ENCODE measurements around the gene IGF1R.
A peak's percentile ranks its signal among the peaks of the same experiment; 100 is the strongest.
"Not testable (repeated sequence)": the region's sequence is repeated elsewhere in the genome, so short reads cannot be mapped to it uniquely, and the experiment has no call there.

The IGF1R gene

DNA sequence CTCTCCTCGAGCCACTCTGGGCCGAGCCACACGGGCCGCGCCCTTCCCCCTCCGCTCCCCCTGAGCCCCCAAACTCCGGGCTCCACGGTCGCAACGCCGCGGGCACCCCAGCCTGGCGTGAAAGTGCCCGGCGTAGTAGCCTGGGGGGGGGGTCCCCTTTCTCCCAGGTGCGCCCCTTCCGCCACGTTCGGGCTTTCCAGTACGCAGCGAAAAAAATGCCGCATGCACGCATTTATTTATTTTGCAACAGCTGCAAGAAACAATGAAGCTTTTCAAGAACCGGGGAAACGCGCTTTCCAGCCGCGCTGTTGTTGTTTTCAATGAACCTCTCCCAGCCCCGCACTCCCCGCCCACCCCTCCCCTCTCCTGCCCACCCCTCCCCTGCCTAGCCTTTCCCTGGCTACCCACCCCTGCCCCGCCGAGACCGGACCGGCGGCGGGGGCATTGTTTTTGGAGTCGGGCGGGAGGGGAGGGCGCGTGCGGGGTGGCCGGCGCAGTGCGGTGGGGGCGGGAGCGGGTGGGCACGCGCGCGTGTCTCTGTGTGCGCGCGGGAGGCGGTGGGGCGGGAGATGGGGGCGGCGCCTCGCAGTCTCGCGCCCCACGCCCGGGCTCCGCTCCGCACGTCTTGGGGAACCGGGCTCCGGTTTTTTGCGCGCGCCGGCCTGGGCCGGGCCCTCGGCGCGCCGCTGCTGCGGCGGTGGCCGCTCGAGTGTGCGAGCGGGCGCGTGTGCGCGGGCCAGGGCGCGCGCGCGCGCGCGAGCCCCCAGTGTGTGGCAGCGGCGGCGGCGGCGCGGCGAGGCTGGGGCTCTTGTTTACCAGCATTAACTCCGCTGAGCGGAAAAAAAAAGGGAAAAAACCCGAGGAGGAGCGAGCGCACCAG is at the start of gene IGF1R:
IGF1R (plus strand) TSS at position 766 of the 880 bp plus-strand sequence. CDS start 1,043 bp downstream, outside the sequence.
- DNase-seq (ENCODE audit: low read depth) = peak; percentile 84

DNA sequence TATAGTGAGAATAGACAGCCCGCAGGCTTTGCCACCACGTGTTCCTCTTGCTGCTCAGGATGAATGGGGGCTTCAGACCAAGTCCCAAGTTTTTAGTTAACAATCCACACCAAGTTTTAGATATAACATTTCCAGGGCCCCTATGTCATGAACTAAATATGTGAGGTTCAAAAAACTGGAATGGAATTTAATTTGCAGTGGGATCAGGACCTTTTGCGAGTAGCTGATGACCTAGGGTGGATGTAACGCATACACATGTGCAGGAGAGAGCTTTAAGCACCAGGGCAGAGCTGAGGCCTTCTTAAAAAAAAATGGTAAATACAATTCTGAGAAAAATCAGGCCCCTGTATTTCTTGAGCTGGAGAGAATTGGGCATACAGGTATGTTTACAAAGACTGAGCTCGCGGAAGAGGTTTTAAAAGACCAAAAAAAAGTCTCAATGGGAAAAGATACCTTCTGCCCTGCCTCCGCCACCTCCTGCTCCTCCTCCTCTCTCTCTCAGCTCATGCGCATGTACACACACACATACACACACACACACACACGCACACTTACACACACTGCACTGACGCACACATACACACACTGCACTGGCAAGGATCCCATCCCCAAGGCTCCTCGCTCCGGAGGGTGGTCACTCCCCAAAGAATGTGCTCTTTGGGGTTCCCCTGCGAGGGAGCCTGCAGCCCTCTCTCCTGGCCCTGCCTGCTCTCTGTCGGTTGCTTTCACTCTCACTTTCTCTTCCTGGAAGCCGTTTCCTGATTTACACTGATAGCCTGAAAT is 48.2 kb upstream of the IGF1R start:
- peak; percentile 30 for DNase-seq (ENCODE audit: low read depth)

DNA sequence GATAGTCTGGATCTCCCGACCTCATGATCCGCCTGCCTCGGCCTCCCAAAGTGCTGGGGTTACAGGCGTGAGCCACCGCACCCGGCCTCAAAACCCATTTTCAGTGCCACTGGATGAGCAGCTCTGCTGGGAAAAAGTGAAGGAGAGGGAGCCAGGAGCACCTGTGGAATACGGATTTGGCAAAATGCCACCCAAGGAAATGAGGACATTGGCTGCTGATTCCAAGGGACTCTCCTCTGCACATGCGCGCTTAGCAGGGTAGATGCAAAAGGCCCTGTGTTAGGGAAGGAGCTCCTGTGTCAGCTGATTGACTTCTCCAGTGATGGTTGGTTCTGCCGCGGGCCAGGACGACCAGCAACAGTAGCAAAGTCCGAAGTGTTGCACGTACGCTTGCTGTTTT is 43.4 kb upstream of the IGF1R start:
- no peak for DNase-seq (ENCODE audit: low read depth)

DNA sequence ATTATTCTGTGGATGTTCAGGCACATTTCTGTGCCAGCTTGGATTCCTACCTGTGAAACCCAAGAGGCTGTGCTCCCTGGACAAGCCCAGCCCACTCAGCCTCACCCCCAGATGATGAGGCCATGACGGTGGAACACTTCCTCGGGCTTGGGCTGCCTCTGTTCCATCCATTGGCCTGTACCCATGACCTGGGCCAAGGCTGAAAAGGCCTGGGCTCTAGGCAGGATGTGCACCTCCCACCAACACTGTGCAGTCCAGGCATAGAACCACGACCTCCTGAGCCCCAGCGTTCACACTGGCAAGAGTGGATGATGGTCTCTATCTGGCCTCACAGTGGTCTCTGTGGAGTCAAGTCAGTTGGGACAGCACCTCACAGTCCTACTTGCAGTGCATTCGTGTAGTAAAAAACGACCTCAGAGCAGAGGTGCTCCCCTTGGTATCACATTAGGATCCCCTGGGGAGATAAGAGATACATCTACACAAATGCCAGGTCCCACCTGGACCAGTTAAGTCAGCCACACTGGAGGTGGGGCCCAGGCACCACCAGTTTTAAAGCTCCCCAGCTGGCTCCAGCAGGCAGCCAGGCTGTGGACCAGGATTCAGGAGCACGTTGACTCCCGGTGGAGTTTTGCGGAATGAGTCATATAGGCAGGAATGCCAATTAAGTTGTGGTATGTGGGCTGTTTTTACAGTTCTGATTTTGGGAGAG is 39.0 kb upstream of the IGF1R start:
- DNase-seq (ENCODE audit: low read depth) = peak; percentile 63

DNA sequence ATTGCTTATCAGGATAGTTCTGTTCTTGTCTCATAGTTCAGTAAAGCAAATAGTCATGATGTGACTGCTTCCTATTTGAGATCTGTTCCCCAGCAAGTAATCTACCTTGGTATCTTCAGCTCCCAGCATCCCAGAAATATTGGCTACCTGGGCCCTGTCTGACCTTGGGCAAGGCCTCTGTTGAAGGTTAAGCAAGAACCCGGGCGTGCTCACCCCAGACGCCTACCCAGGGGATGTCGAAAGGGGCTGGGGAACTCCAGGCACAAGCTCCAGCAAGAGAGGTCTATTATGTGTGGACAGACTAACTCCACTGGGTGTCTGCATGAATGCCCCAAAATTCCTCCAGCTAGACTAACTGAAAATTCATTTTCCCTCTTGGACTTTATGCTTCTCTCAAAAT is 37.3 kb upstream of the IGF1R start:
- DNase-seq (ENCODE audit: low read depth) = no peak

DNA sequence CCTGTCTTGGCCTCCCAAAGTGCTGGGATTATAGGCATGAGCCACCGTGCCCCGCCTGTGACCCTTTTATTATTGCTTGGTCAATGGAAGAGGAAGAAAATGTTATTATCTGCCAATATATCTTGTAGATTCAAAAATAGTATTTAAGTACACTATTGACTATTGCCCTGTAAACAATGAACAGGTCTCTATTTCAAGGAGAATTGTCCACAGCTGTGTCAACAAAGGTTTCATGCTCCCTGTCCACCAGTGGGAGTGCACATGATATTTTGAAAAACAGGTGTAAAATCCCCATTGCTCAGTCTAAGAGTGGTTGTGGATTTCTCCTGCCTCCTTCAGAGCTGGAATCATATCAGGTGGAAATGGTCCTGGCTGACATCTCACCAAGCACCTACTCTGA is 36.5 kb upstream of the IGF1R start:
- DNase-seq (ENCODE audit: low read depth) = no peak

DNA sequence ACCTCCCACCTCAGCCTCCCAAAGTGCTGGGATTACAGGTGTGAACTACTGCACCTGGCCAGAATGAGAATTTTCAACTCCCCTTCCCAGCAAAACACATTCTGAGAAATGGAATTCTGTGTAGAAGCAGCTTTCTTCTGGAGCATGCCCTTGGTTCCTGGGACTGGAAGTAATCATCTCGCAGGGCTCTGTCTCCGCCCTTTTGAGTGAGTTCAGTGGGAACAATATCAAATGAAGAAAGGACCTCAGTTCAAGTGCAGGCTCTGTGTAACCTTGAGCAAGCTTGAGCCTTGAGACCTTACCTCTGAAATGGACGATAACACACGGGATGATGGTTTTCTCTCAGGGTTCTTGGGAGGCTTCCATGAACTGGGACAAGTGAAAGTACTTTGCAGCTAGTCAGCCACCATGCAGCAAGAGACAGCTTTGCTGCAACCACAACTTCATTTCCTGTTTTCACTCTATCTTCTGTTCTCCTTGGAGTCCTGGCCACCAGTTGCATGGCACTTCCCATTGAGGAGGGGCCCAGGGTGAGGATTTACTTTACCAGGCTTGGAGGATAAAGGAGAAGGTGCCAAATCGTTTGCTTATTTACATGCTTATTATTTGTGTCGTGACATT is 35.7 kb upstream of the IGF1R start:
- DNase-seq (ENCODE audit: low read depth) = no peak

DNA sequence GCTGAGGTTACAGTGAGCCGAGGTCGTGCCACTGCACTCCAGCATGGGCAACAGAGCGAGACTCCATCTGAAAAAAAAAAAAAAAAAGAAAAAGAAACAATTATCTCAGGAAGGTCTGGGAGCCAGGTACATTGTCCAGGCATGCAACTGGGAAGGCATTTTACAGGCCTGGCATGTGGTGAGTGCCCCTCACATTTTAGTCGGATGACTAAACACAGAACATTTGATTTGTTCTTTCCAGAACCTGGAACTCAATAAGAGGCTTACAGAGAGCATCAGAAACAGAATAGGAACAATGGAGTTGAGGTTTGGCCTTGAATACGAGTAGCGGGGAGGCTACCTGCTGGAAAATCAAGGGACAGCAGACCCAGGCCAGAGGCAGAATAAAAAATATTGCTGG is 33.7 kb upstream of the IGF1R start:
- no peak for DNase-seq (ENCODE audit: low read depth)

DNA sequence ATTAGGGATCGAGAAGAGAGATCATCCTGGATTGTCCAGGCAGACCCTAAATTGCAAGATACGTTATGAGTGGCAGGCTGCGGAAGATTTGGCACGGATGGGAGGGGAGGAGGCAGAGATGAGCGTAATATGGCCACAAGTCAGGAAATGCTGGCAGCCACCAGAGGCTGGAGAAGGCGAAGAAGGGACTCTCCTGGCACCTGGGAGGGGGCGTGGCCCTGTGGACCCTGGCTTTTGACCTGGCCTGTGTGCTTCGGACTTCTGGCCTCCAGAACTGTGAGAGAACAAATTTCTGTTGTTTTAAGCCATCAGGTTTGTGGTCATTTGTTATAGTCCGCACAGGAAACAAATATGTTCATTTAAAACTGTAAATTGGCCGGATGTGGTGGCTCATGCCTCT is 31.9 kb upstream of the IGF1R start:
- no peak for DNase-seq (ENCODE audit: low read depth)

DNA sequence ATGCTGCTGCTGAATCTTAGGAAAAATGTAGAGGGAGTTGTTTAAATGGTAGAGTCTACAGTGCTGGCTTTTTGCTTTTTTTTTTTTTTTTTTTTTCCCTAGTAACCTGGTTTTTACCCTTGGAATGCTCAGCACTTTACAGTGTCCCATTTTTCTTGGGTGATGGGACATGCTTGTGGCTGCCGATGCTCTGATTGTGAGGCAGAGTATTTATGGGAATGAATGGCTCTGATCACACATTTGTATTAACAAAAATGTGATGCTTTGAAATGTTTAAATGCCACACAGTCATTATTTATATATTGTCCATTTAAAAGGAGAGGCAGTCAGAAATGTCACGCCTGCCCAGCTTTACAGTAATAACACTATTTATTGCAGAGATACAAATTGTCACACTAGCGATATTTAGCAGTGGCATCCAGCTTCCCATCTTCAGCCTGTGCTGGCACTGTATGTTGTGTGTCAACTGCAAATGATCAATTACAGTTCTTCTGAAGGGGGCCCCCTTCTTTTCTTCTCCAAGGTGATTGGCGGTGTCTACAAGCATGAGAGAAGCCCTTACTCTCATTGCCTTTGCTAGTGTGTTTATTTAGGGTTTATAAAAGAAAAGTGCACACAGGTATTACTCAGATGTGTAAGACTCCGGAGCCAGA is 30.9 kb upstream of the IGF1R start:
- no peak for DNase-seq (ENCODE audit: low read depth)

DNA sequence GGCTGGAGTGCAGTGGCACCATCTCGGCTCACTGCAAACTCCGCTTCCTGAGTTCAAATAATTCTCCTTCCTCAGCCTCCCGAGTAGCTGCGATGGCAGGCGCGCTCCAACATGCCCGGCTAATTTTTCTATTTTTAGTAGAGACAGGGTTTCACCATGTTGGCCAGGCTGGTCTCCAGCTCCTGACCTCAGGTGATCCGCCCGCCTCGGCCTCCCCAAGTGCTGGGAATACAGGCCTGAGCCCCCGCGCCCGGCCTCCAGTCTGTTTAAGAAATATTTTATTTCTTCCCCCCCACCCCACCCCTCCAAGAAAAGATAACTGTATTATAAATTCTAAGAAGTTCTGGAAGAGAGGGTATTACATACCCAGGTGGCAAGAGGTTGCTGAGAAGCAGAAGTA is 29.8 kb upstream of the IGF1R start:
- DNase-seq (ENCODE audit: low read depth) = not testable (repeated sequence)

DNA sequence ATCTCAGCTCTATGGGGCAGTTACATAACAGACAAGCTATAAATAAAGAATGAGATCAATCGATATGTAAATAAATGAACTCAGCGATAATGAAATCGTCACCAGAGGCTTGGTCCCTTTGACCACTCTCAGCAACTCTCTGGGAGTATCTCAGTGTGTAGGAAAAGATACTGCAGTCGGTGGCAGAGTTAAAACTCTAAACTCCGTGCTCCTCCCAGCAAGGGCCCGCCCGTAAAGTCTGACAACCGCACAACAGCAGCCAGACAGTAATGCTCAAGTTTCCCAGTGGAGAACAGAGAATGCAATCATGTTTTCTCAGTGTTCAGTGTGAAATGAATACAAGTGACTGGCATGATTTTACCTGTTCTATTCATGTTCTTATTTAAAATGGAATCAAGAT is 28.3 kb upstream of the IGF1R start:
- DNase-seq (ENCODE audit: low read depth) = no peak

DNA sequence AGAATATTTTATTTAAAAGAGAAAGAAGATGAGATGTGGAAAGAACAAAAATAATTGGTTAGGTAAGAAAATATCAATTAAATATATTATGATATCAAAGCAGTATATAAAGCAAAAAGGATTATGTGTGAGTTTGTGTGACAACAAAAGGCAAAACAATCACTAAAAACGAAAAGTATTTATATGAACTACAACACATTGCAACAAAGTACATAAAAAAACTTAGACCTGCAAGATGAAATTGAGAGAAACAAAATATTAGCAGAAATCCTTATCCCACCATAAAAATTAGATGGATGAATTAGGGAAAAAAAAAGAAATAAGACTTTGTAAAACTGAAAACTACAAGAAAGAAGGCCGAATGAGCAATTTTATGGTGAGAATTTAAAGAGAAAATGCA is 27.3 kb upstream of the IGF1R start:
- DNase-seq (ENCODE audit: low read depth) = no peak

DNA sequence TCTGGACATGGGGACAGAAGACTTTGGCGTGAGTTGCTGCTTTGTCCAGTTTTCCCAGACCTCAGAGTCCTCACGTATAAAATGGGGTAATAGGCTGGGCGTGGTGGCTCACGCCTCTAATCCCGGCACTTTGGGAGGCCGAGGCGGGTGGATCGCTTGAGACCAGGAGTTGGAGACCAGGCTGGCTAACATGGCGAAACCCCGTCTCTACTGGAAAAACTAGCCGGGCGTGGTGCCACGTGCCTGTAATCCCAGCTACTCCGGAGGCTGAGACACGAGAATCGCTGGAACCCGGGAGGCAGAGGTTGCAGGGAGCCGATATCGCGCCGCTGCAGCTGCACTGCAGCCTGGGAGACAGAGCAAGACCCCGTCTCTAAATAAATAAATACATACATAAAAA is 22.7 kb upstream of the IGF1R start:
- DNase-seq (ENCODE audit: low read depth) = no peak

DNA sequence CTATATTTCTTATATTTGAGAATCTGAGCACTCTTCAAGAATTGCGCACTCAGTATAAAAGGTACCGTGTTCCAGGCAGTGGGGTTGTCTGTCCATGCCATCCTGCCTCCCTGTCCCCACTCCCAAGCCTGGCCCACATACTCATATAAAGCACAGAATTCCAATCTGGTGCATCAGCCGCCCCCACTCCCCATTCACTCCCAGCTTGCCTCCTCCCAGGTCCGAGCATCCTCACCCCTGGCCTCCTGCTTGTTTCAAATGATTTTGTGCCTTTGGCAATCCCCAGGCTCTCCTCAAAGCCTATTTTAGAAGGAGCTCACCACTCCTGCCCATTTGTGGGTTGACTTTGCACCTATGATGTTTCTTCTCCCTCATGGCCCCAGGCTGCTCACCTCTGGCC is 22.2 kb upstream of the IGF1R start:
- no peak for DNase-seq (ENCODE audit: low read depth)

DNA sequence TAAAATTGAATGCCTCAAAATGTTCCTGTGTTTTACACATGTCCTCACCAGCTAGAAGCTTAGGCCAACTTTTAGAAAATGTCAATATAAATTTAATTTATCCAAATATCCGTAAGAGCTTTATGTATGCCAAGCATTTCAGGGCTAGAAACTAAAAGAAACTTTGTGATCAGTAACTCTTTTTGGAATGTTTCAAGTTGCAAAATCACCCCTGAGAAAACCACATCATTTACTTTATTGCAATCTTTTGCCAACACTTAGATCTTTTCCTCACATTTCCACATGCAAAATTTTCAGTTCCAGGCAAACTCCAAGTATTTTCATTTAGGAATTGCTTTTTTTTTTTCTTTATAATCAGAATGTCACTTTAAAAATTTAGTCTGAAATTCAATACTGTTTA is 20.1 kb upstream of the IGF1R start:
- no peak for DNase-seq (ENCODE audit: low read depth)

DNA sequence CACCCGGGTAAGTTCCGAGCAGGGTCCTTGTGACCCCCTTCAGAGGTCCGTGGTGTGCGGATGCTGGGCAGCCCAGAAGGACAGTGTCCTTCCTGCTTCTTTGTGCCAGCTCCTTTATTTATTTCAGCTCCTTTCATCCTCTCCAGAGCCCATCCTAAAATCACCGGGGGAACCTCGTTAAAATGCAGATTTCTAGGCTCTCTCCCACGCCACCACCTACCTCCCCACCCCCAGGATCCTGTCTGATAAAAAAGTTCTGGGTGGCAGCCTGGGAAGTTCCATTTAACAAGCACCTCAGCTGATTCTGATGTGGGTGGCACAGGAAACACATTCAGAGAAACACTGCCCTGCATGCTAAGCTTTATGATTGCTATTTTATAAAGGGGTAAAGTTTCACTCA is 12.5 kb upstream of the IGF1R start:
- DNase-seq (ENCODE audit: low read depth) = no peak

DNA sequence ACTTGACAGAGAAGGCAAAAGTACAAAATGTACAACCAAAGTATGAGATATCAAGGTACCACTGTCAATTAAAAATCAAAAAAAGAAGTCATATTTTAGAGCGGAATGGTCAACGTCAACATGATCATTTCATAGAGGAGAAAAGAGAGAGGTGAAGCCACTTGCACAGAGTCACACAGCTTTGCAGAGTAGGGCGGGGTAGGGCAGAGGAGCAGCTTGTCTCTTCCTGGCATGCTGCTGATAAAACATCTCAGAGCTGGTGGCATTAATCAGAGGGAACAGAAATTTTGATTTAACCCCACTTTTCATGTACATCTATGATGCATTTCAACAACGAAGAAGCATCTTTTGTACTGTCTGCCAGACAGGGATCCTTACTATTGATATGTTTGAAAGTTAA is 5.2 kb upstream of the IGF1R start:
- no peak for DNase-seq (ENCODE audit: low read depth)

DNA sequence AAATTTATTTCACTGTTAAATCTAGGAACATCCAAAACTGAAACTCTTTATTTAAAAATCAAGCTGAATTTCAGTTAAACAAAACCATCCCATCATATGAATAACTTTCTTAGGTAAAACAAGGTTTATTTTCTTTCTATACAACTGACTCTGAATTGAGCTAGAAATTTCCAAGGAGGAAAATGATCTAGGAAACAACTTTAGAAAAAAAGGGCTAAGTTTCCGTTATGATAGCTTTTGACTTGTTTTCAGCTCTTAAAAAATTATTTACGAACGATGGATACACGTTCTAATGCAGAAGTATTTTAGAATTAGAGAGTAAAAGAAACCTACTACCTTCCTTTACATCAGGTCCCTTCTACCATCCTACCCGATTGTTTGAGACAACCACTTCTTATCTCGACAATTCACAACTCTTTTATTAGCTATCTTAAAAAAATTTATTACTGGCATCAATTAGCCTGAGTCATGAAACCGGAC is 1.8 kb upstream of the IGF1R start:
- no peak for DNase-seq (ENCODE audit: low read depth)

DNA sequence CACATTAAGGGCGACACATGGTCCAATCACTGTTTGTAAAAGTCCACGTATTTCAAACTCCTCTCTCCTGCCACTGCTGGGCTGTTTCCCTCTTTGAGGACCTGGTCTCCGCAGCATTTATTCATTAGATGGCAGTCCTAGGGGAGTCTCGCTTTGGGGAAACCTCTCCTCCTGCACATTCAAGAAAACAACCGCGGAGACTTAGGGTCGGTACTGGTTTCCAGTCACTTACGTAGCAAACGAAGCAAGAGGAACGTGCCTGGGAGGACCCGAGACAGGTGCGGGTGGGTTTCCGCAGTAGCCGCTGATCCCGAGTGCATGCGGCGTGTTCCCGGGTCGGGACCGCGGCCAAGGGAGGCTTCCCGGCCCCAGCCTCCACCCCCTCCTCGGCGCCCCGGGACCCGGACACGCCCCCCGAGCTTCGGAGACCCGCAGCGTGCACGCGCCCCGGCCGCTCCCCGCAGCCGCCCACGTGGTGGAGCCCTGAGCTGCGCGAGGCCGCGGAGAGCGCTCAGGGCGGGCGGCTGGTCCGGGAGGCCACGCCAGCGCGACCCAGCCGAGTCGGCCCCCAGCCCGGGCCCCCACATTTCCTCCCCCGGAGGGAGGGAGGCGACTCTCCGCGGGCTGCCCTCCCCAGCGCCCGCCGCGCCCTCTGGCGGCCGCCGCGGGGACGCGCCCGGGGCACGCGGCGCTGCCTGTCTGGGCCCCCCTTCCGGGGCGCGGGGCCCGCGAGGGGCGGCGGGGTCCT is 1.1 kb upstream of the IGF1R start:
- peak; percentile 56 for DNase-seq (ENCODE audit: low read depth)

All from ELR (cell line).